Measurements from ENCODE around the gene IQCH.
"Not testable (repeated sequence)": the region's sequence is repeated elsewhere in the genome, so short reads cannot be mapped to it uniquely, and the experiment has no call there.

The IQCH gene

GRCh38 chr15:67436351-67437250 lies 182.0 kb downstream of the IQCH start:
- not testable (repeated sequence) for DNase-seq (ENCODE audit: low read depth in 2 of 2)

GRCh38 chr15:67444100-67444499 lies 189.5 kb downstream of the IQCH start:
- DNase-seq (ENCODE audit: low read depth in 2 of 2), result peak; percentile 43 to 46

GRCh38 chr15:67446449-67446848 lies 191.9 kb downstream of the IQCH start:
- DNase-seq (ENCODE audit: low read depth in 2 of 2), result no peak

GRCh38 chr15:67448372-67448771 lies 193.8 kb downstream of the IQCH start:
- DNase-seq (ENCODE audit: low read depth in 2 of 2), result not testable (repeated sequence)

GRCh38 chr15:67453703-67454102 lies 199.1 kb downstream of the IQCH start:
- DNase-seq (ENCODE audit: low read depth in 2 of 2), result not testable (repeated sequence)

GRCh38 chr15:67456677-67457529 lies 202.3 kb downstream of the IQCH start:
- peak; percentile 22 to 33 for DNase-seq (ENCODE audit: low read depth in 2 of 2)

GRCh38 chr15:67458331-67459029 lies 203.9 kb downstream of the IQCH start:
- no peak for DNase-seq (ENCODE audit: low read depth in 2 of 2)

GRCh38 chr15:67460521-67460920 lies 205.9 kb downstream of the IQCH start:
- DNase-seq (ENCODE audit: low read depth in 2 of 2), result no peak

GRCh38 chr15:67461735-67462134 lies 207.1 kb downstream of the IQCH start:
- no peak for DNase-seq (ENCODE audit: low read depth in 2 of 2)

GRCh38 chr15:67462875-67463274 lies 208.3 kb downstream of the IQCH start:
- no peak for DNase-seq (ENCODE audit: low read depth in 2 of 2)

GRCh38 chr15:67463488-67463887 lies 208.9 kb downstream of the IQCH start:
- DNase-seq (ENCODE audit: low read depth in 2 of 2), result no peak

GRCh38 chr15:67465196-67465952 lies 210.8 kb downstream of the IQCH start:
- no peak for DNase-seq (ENCODE audit: low read depth in 2 of 2)

- DNase-seq (ENCODE audit: low read depth in 2 of 2), result no peak
Observed at GRCh38 chr15:67468416-67468815, 213.8 kb downstream of the IQCH start.

- no peak for DNase-seq (ENCODE audit: low read depth in 2 of 2)
Observed at GRCh38 chr15:67469680-67470079, 215.1 kb downstream of the IQCH start.

GRCh38 chr15:67472957-67473356 lies 218.4 kb downstream of the IQCH start:
- peak; percentile 10 to 20 for DNase-seq (ENCODE audit: low read depth in 2 of 2)

- no peak for DNase-seq (ENCODE audit: low read depth in 2 of 2)
Observed at GRCh38 chr15:67474405-67475110, 220.0 kb downstream of the IQCH start.

- DNase-seq (ENCODE audit: low read depth in 2 of 2), result peak; percentile 76 to 82
Observed at GRCh38 chr15:67479781-67480505, 225.4 kb downstream of the IQCH start.

- peak; percentile 63 for DNase-seq (ENCODE audit: low read depth in 2 of 2)
Observed at GRCh38 chr15:67480741-67481140, 226.2 kb downstream of the IQCH start.

GRCh38 chr15:67481680-67482079 lies 227.1 kb downstream of the IQCH start:
- DNase-seq (ENCODE audit: low read depth in 2 of 2), result no peak

GRCh38 chr15:67495585-67495984 lies 241.0 kb downstream of the IQCH start:
- no peak for DNase-seq (ENCODE audit: low read depth in 2 of 2)

Measured in fibroblast of skin of left biceps (primary cell).